ENCODE measurements around the gene GTF2IRD1.
"Not testable (repeated sequence)": the region's sequence is repeated elsewhere in the genome, so short reads cannot be mapped to it uniquely, and the experiment has no call there.

Gene GTF2IRD1

GRCh38 chr7:74430409-74430808 lies 23.3 kb upstream of the GTF2IRD1 start:
- DNase-seq (ENCODE audit: low read depth): not testable (repeated sequence)

GRCh38 chr7:74430961-74431466 lies 22.7 kb upstream of the GTF2IRD1 start:
- DNase-seq (ENCODE audit: low read depth): no peak

GRCh38 chr7:74437291-74437571 lies 16.5 kb upstream of the GTF2IRD1 start:
- DNase-seq (ENCODE audit: low read depth): not testable (repeated sequence)

GRCh38 chr7:74438327-74438726 lies 15.4 kb upstream of the GTF2IRD1 start:
- DNase-seq (ENCODE audit: low read depth): no peak

GRCh38 chr7:74439541-74439940 lies 14.2 kb upstream of the GTF2IRD1 start:
- no peak for DNase-seq (ENCODE audit: low read depth)

- DNase-seq (ENCODE audit: low read depth): not testable (repeated sequence)
Observed at GRCh38 chr7:74440143-74440542, 13.6 kb upstream of the GTF2IRD1 start.

GRCh38 chr7:74441801-74442200 lies 11.9 kb upstream of the GTF2IRD1 start:
- no peak for DNase-seq (ENCODE audit: low read depth)

GRCh38 chr7:74443543-74444247 lies 10.0 kb upstream of the GTF2IRD1 start:
- DNase-seq (ENCODE audit: low read depth): no peak

- DNase-seq (ENCODE audit: low read depth): no peak
Observed at GRCh38 chr7:74449144-74449543, 4.6 kb upstream of the GTF2IRD1 start.

- no peak for DNase-seq (ENCODE audit: low read depth)
Observed at GRCh38 chr7:74449809-74450397, 3.8 kb upstream of the GTF2IRD1 start.

- no peak for DNase-seq (ENCODE audit: low read depth)
Observed at GRCh38 chr7:74452748-74453321, 871 bp upstream of the GTF2IRD1 start.

- no peak for DNase-seq (ENCODE audit: low read depth)
Observed at GRCh38 chr7:74454021-74454924, 567 bp downstream of the GTF2IRD1 start.

GRCh38 chr7:74454925-74455288 lies 1.2 kb downstream of the GTF2IRD1 start:
- DNase-seq (ENCODE audit: low read depth): no peak

- no peak for DNase-seq (ENCODE audit: low read depth)
Observed at GRCh38 chr7:74455291-74455804, 1.6 kb downstream of the GTF2IRD1 start.

GRCh38 chr7:74455928-74456327 lies 2.2 kb downstream of the GTF2IRD1 start:
- DNase-seq (ENCODE audit: low read depth): no peak

GRCh38 chr7:74457007-74457406 lies 3.3 kb downstream of the GTF2IRD1 start:
- no peak for DNase-seq (ENCODE audit: low read depth)

- no peak for DNase-seq (ENCODE audit: low read depth)
Observed at GRCh38 chr7:74461970-74462706, 8.4 kb downstream of the GTF2IRD1 start.

GRCh38 chr7:74462707-74463100 lies 9.0 kb downstream of the GTF2IRD1 start:
- no peak for DNase-seq (ENCODE audit: low read depth)

- DNase-seq (ENCODE audit: low read depth): no peak
Observed at GRCh38 chr7:74464931-74465886, 11.5 kb downstream of the GTF2IRD1 start.

GRCh38 chr7:74466196-74466813 lies 12.6 kb downstream of the GTF2IRD1 start:
- no peak for DNase-seq (ENCODE audit: low read depth)

Data from fibroblast of the conjunctiva (primary cell).